HAP-1 (cell line): ENCODE data around the gene STK39.
A peak's percentile ranks its signal among the peaks of the same experiment; 100 is the strongest.

Experiments
- DNase-seq, 2 experiments: peaks; one replicate each; pipeline ENCODE4 v3.0.0-alpha.2; 2016 to 2020; ENCODE audit warnings: low spot score in 2 of 2
- H3K27me3 ChIP-seq: fragments of 250-450 bp; sonication (Bioruptor Pico); 2 replicates; pipeline ENCODE4 v1.5.1; 2020; ENCODE audit warnings: low read depth, mild to moderate bottlenecking, moderate library complexity
- H3K36me3 ChIP-seq: fragments of 250-450 bp; sonication (Bioruptor Pico); replicated peaks from 2 replicates; pipeline ENCODE4 v1.5.1; 2020; ENCODE audit warnings: mild to moderate bottlenecking
- H3K4me1 ChIP-seq: fragments of 250-450 bp; sonication (Bioruptor Pico); 2 replicates; pipeline ENCODE4 v1.5.1; 2020; ENCODE audit warnings: mild to moderate bottlenecking
- H3K4me3 ChIP-seq: fragments of 250-450 bp; sonication (Bioruptor Pico); 2 replicates; pipeline ENCODE4 v1.5.1; 2020; ENCODE audit warnings: mild to moderate bottlenecking, moderate library complexity
- H3K9me3 ChIP-seq: fragments of 250-450 bp; sonication (Bioruptor Pico); 2 replicates; pipeline ENCODE4 v1.5.1; 2020; ENCODE audit warnings: mild to moderate bottlenecking, moderate library complexity
- in situ Hi-C: fragments of 300-500 bp; cut with MboI; formaldehyde crosslinking; loops from 3 replicates; pipeline ENCODE4 v1.14.3; 2020; ENCODE audit warnings: low sequenced_read_pairs, inconsistent platforms, mixed read lengths

The STK39 gene

DNA sequence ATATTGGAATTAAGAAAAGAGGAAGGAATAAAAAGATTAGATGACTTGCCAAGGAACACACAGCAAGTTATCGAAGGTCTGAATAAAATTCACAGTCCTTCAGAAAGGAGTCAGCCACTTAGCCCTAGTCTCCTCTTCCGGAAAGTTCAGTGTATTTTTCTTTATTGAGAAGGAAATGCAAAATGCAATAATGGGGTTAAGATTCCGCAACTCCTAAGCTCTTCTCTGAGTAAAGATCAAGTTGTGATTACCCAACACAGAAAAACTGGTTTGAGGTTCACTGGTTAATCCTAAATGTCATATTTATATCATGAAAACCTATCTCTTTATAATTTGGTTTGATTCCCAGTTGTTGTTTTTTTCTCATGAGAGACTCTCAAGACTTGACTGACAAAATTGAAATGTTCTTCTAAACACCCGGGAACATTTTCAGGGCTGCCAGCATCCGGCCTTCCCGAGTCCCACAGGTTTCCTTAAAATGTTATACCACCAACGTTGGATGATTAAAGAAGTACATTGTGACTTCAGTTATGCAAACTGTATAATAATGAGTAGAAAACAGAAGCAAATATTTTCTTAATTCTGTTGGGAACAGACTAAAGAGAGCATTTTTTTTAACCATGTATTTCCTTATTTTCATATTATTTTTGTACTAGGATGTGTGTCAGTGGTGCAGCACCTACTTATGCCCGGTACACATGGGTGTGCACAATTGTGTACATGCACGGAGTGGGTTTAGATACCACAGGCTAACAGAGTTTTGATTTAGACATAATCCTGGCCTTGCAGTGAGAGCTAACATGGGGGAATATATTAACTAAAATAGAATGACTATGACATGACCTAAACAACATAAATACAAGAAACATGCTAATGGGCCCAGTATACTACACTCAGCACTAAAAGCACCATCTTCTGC is 100.2 kb downstream of the STK39 start:
- Histone ChIP-seq H3K4me3 (no peak overlapping the region), H3K27me3 (no peaks in the 10 kb centered on the region), H3K9me3 (no peaks in the 10 kb centered on the region), H3K36me3 (no peaks in the 10 kb centered on the region), H3K4me1 (no peaks in the 10 kb centered on the region)
- no peak for DNase-seq
- in situ Hi-C loops: no loop called here

DNA sequence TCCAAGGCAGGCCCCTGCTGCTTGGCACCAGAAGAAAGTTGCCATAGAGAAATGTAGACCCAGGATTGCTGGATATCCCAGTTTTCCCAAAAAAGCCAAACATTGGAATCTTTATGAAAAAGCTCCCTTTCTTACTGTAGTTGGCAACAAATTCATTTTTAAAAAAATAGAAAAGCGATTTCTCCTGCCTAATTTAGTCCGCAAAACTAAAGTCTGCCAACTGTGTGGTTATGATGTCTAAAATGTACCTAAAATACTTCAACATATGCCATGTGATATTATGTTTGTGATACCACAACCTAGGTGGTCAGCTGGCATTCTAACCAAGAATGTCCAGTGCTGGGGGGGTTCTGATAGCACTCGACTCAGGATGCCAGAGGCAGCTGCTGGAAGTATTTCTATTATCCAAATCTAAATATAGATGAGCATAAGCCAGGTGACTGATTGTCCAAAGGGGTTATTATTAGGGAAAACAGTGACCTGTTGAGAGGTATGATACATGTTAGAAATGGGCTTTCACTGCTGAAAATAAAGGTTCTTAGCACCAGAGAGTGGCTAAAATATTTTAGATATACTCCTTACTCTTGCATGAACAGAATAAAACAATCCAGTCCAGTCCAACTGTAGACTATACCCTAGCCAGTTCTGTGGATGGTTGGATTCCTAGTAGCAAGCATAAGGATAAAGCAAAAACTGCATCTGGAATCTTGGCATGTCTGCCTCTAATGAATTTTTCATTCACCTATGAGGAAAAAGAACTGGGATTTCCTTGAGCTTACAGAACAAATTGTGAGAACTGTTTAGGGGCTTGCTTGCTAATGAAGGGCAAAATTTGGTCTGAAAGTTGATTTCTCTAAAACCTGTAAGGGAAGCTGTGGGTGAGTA is 101.7 kb downstream of the STK39 start:
- Histone ChIP-seq H3K4me1 (no peaks in the 10 kb centered on the region), H3K36me3 (no peaks in the 10 kb centered on the region), H3K27me3 (no peaks in the 10 kb centered on the region), H3K4me3 (no peak overlapping the region), H3K9me3 (no peaks in the 10 kb centered on the region)
- in situ Hi-C loops: no loop called here
- no peak for DNase-seq

DNA sequence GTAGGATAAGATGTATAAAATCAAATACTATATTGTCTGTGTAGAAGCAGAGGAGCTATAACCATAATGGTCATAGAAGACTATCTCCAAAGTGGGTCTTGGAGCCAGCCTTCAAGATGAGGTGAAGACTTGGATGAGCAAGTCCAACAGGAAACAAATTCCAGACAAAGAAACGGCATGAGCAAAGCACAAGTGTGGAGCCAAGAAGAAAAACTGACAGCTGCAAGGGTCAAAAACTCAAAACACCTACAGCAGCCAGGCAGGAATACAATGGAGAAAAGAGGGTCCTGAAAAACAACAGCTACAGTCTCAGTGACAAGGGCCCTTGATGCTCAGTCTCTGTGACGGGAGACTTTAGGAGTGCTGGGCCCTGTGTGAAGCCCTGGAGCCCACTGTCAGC is 102.4 kb downstream of the STK39 start:
- no peak for DNase-seq
- in situ Hi-C loops: no loop called here
- Histone ChIP-seq H3K36me3 (no peaks in the 10 kb centered on the region), H3K27me3 (no peaks in the 10 kb centered on the region), H3K4me3 (no peak overlapping the region), H3K9me3 (no peaks in the 10 kb centered on the region), H3K4me1 (no peaks in the 10 kb centered on the region)

DNA sequence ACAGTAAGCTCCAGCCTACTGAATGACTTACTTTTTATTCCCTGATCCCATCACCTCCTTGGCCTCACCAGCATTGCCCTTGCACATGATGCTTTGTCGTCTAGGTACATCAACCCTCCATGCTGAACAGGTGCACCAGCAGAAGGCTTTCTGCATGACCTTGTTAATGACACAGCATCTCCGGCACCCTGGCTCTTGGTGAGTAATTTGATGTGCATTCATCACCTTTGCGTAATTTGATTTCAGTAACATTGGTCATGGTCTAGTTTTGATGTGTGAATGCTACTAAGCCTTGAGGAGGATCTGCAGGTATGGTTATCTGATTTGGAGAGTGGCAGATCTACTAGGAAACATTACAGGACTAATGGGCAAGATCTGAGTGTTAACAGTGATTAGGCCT is 103.6 kb downstream of the STK39 start:
- in situ Hi-C loops: no loop called here
- H3K27me3 ChIP-seq: no peaks in the 10 kb centered on the region
- peaks cover 4% of the 10 kb centered on the region for H3K4me1 ChIP-seq
- no peak overlapping the region for H3K4me3 ChIP-seq
- no peak for DNase-seq
- H3K36me3 ChIP-seq: no peaks in the 10 kb centered on the region
- H3K9me3 ChIP-seq: no peaks in the 10 kb centered on the region

DNA sequence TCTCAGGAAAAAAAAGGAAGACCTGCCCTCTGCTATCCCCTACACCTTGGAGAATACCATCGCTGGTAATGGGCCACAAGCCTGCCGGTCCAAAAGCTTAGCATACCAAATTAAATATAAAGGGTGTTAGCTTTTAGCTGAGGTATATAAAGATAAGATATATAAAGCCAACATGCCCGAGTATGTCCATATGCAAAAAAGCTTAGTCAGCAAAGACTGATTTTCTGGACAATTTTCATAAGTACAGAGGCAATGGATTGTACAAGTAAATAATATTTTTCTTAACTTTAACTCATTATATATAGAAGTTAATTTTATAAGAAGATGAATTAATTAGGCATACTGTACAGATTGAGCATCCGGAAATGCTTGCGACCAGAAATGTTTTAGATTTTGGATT is 106.5 kb downstream of the STK39 start:
- no peak for DNase-seq
- H3K9me3 ChIP-seq: no peaks in the 10 kb centered on the region
- H3K27me3 ChIP-seq: no peaks in the 10 kb centered on the region
- H3K4me1 ChIP-seq: peaks cover 16% of the 10 kb centered on the region
- H3K36me3 ChIP-seq: no peaks in the 10 kb centered on the region
- in situ Hi-C loops: no loop called here
- H3K4me3 ChIP-seq: no peak overlapping the region

DNA sequence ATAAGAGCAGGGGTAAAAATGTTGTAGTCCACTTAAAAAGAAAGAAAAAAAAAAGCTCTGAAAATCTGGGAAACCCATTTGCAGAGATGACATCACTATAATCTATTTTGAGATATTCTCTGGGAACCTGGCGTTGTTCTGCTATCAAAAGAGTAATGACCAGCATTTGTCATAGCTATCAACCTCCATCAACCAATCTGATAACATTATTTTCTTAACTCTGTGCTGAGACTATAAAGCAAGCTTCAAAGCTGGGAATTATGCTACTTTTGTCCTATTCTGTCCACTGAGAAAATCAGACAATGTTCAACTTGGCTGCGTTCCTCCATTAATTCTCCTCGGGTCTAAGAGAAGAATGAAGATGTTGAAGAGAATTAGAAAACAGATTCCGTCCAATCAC is 107.5 kb downstream of the STK39 start:
- in situ Hi-C loops: no loop called here
- Histone ChIP-seq H3K9me3 (no peaks in the 10 kb centered on the region), H3K4me1 (peaks cover 16% of the 10 kb centered on the region), H3K36me3 (no peaks in the 10 kb centered on the region), H3K4me3 (no peak overlapping the region), H3K27me3 (no peaks in the 10 kb centered on the region)
- DNase-seq: no peak

DNA sequence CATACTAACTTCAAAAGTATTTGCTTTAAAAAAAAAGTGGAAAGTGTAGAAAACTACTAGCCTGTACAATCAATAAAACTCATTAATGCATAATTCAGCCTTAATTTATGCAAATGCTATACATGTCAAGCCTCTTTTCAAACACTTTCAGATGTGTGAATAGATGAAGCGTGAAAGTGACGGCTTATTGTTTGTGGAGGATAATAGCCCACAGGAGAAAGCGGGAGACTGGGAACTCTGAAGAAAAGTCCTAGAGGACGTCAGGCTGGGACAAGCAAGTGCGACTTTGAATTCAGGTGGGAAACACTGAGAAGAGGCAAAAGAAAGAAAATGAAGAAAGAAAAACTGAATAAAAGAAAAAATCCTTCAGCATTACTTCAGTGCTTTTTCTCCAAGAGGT is 108.5 kb downstream of the STK39 start:
- peak; percentile 60 to 75 for DNase-seq
- Histone ChIP-seq H3K36me3 (0 out of 2 replicates have a peak, but pooled peaks cover 2% of the 10 kb centered on the region), H3K4me1 (peaks cover 16% of the 10 kb centered on the region), H3K9me3 (no peaks in the 10 kb centered on the region), H3K27me3 (no peaks in the 10 kb centered on the region), H3K4me3 (no peak overlapping the region)
- in situ Hi-C loops: no loop called here

DNA sequence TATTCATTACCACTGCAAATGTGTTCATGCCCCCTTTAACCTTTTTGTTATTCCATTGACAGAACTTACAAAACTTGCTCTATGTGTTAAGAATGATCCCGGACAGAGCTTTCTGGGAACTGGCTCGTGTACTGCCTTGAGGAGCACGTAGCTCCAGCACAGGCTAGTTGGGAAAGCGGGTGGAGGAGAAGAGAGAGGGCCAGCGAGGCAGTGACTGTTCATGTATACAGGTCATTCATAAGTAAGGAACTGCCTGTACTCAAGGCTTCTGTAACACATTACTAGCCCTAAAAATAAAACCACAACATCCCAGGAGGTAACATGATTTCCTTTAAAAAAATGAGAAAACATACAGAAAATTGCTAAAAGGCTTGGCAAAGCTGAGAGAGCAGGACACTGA is 109.0 kb downstream of the STK39 start:
- no peaks in the 10 kb centered on the region for H3K9me3 ChIP-seq
- in situ Hi-C loops: no loop called here
- no peaks in the 10 kb centered on the region for H3K27me3 ChIP-seq
- H3K36me3 ChIP-seq: 0 out of 2 replicates have a peak, but pooled peaks cover 4% of the 10 kb centered on the region
- H3K4me1 ChIP-seq: peaks cover 16% of the 10 kb centered on the region
- peak in 1 of 2 experiments; percentile 15 for DNase-seq
- no peak overlapping the region for H3K4me3 ChIP-seq

DNA sequence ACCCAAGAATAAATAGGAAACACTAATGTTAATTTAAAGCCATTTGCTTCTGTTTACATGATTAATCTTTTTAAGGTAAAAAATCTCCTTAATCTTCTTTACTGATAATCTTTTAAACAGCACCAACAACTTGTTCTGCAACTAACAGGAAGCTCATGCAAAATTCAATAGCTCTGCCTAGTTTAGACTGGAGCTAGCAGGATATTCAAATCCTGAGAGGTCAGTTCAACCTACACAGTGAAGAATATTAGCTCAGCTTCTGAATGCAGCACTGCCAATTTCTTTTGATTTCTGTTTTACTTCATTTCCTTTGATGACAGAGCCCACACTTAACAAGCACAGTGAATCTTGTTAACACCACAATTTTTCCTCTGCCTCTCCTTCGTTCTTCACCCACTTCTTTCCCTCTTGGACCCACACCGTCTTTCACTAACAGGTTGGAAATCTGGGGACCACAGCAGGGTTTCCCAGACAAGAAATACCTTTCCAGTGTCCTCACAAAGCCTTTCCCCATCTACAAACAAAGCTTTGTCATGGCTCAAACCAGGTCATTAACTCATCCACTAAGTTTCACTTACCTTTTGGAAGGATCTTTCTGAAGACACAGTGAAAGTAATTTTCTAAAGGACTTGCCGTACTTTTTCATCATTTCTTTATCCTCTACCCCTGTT is 109.8 kb downstream of the STK39 start:
- H3K27me3 ChIP-seq: no peaks in the 10 kb centered on the region
- 0 out of 2 replicates have a peak, but pooled peaks cover 4% of the 10 kb centered on the region for H3K36me3 ChIP-seq
- no peak for DNase-seq
- no peak overlapping the region for H3K4me3 ChIP-seq
- in situ Hi-C loops: no loop called here
- H3K4me1 ChIP-seq: peaks cover 16% of the 10 kb centered on the region
- no peaks in the 10 kb centered on the region for H3K9me3 ChIP-seq

DNA sequence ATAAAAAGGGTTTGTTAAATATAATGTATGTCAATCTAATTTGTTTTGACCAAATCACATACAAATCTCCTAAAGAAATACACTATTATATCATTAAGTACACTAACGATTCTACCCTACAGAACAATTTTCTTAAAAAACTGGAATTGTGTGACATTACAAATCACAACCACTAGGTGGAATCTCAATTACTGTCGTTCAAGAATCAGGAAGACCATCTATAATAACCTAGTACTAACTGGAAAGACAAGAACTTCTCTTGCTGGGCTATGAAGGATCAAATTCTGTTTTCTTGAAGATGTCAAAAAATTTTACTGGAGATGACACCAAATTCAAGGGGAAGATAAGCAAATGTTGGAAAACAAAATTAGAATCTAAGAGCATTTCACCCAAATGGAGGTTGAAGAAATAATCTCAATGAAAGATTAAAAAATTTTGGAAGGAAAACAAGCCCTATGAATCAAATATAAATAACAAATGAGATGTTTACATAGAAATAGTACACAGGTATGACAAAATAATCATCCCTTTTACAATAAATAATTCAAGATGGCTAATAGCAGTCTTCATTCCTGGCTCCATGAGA is 110.9 kb downstream of the STK39 start:
- Histone ChIP-seq H3K4me1 (peaks cover 16% of the 10 kb centered on the region), H3K36me3 (0 out of 2 replicates have a peak, but pooled peaks cover 4% of the 10 kb centered on the region), H3K9me3 (no peaks in the 10 kb centered on the region), H3K4me3 (no peak overlapping the region), H3K27me3 (no peaks in the 10 kb centered on the region)
- in situ Hi-C loops: no loop called here
- DNase-seq: peak in 1 of 2 experiments; percentile 45

DNA sequence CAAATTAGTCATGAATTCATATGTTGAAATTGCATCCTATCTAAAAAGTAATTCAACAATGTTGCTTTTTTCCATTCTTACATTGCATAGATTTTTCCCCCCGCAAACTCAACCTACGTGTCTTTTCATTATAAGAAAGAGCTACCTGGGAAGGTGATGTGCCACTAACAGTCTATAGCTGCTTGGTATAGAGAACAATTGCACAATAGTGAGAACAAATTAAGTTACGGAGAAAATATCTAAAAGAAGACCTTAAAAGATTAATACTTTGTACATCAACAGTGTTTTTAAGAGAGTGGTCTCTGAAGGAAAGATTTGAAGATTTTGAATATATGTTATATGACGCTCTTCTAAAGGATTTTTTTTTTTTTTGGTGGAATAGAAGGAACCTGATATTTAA is 111.8 kb downstream of the STK39 start:
- Histone ChIP-seq H3K9me3 (no peaks in the 10 kb centered on the region), H3K36me3 (0 out of 2 replicates have a peak, but pooled peaks cover 4% of the 10 kb centered on the region), H3K4me1 (peaks cover 16% of the 10 kb centered on the region), H3K4me3 (no peak overlapping the region), H3K27me3 (no peaks in the 10 kb centered on the region)
- in situ Hi-C loops: no loop called here
- DNase-seq: no peak

DNA sequence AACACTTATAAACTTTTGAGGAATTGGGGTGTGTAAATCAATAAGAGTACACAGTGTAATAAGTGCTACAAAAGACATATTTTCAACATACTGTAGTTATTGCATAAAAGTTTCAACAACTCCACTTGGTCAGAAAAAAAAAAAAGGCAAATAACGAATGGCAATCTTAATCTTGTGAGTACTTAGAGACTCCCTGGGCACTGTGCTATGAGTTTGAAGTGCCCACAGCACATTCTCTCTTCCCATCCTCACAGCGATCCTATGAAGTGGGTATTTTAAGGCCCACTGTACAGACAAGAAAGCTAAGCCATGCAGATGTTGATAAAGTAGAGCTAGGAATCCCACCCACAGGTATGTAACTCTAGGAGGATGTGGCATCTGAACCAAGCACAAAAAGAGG is 112.3 kb downstream of the STK39 start:
- Histone ChIP-seq H3K9me3 (no peaks in the 10 kb centered on the region), H3K36me3 (0 out of 2 replicates have a peak, but pooled peaks cover 4% of the 10 kb centered on the region), H3K4me3 (no peak overlapping the region), H3K27me3 (no peaks in the 10 kb centered on the region), H3K4me1 (peaks cover 16% of the 10 kb centered on the region)
- in situ Hi-C loops: no loop called here
- no peak for DNase-seq

DNA sequence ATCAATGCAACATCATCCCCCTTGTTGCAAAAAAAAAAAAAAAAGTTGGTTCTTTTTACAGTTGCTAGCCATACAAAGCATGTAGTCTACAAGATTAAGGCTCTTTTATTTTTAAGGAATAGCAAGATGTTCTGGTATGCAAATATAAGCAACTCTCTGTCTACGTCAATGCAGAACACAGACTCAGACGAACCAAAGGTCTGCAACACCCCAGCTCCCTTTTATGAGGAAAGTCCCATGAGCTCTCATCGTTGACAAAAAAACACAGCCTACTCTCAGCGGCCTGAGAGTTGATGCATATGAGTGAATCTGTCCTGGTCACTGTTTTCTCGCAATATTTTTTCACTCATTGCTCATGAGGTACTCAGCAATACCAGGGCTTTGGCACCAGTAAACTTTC is 112.9 kb downstream of the STK39 start:
- in situ Hi-C loops: no loop called here
- peaks cover 7% of the 10 kb centered on the region; the same call in 1 of the 2 replicates for H3K36me3 ChIP-seq
- no peak overlapping the region for H3K4me3 ChIP-seq
- no peaks in the 10 kb centered on the region for H3K27me3 ChIP-seq
- H3K4me1 ChIP-seq: peaks cover 16% of the 10 kb centered on the region
- no peaks in the 10 kb centered on the region for H3K9me3 ChIP-seq
- no peak for DNase-seq
